Hepatocyte (in vitro differentiated cells): Measurements from ENCODE around the gene MSH5.

Experiments used
- EZH2 ChIP-seq: fragments of 200-600 bp; sonication (generic); IDR thresholded peaks from 2 replicates; pipeline ENCODE4 v1.6.1; 2016; ENCODE audit warnings: antibody characterized with exemption, mild to moderate bottlenecking, borderline replicate concordance
- EZH2phosphoT487 ChIP-seq: fragments of 200-600 bp; sonication (generic); IDR thresholded peaks from one replicate; pipeline ENCODE4 v1.6.1; 2018; ENCODE audit warnings: antibody characterized with exemption, mild to moderate bottlenecking, low read depth, moderate library complexity; ENCODE audit not compliant: unreplicated experiment, severe bottlenecking
- TF ChIP-seq, protein P1 (sequence below): fragments of 200-600 bp; sonication (generic); IDR thresholded peaks from 2 replicates; pipeline ENCODE4 v1.5.1; 2016; ENCODE audit warnings: antibody characterized with exemption, mild to moderate bottlenecking; ENCODE audit not compliant: poor library complexity

DNA sequence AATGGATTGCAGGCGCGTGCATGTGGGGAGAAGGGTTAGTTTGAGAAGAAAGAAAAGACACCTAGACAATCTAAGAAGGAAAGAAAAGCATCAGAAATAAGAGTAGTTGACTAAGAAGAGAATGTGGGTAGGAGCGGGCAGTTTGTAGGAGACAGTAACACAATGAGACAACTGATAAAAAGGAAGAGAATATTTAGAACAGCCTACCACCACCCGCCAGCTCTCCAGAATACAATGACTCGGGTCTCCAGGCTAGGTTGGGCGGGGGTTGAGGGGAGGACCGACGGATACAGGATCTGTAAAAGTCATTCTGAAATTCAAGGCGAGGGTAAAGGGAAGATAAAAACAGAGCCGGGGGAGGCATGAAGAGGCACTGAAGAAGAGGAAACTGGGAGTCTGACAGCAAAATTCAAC, 37.4 kb upstream of the MSH5 start:
- TF ChIP-seq, protein P1, sequence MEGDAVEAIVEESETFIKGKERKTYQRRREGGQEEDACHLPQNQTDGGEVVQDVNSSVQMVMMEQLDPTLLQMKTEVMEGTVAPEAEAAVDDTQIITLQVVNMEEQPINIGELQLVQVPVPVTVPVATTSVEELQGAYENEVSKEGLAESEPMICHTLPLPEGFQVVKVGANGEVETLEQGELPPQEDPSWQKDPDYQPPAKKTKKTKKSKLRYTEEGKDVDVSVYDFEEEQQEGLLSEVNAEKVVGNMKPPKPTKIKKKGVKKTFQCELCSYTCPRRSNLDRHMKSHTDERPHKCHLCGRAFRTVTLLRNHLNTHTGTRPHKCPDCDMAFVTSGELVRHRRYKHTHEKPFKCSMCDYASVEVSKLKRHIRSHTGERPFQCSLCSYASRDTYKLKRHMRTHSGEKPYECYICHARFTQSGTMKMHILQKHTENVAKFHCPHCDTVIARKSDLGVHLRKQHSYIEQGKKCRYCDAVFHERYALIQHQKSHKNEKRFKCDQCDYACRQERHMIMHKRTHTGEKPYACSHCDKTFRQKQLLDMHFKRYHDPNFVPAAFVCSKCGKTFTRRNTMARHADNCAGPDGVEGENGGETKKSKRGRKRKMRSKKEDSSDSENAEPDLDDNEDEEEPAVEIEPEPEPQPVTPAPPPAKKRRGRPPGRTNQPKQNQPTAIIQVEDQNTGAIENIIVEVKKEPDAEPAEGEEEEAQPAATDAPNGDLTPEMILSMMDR = no peak
- TF ChIP-seq EZH2 = no peak
- no peak for TF ChIP-seq EZH2phosphoT487
